Psoas muscle (tissue), 8 donors: ENCODE data around the gene ADGRD1. TPM values are rescaled to one million over a fixed set of nuclear protein-coding genes. Genes with fewer than 3 reads are reported as not detected.

ENCODE experiments used
- ATAC-seq, 4 donors: fragments of 200-7000 bp; cut with Tn5 transposase; one replicate each; pipeline ENCODE4 v1.9.1; 2020; ENCODE audit warnings: moderate library complexity in 3 of 4, mild to moderate bottlenecking in 2 of 4
- DNase-seq, 2 donors: peaks; one replicate each; pipeline ENCODE4 v3.0.0-alpha.2; 2020
- H3K27ac ChIP-seq: fragments of 200-600 bp; one replicate; pipeline ENCODE4 v1.8.0; 2022
- H3K27me3 ChIP-seq, 3 donors: fragments of 200-600 bp in 1 of 3; one replicate each; pipeline versions ENCODE4 v1.6.1 to v1.8.0; 2013 to 2022; ENCODE audit warnings: low read length in 2 of 3, mild to moderate bottlenecking in 2 of 3, moderate library complexity in 1 of 3; ENCODE audit not compliant: insufficient read depth in 3 of 3
- H3K36me3 ChIP-seq, 2 donors: fragments of 200-600 bp in 1 of 2; one replicate each; pipeline versions ENCODE4 v1.6.1 to v1.8.0; 2013 to 2022; ENCODE audit warnings: low read depth in 1 of 2, mild to moderate bottlenecking in 1 of 2, moderate library complexity in 1 of 2; ENCODE audit not compliant: insufficient read depth in 1 of 2
- H3K4me1 ChIP-seq: fragments of 200-600 bp; one replicate; pipeline ENCODE4 v1.8.0; 2022
- H3K4me3 ChIP-seq: fragments of 200-600 bp; one replicate; pipeline ENCODE4 v1.8.0; 2022; ENCODE audit warnings: mild to moderate bottlenecking
- H3K9me3 ChIP-seq: fragments of 200-600 bp; one replicate; pipeline ENCODE4 v1.8.0; 2022
- WGBS, 3 donors: extraction: QIAGEN DNeasy Blood & Tissue Kit; methylation state at CpG; one replicate each; pipeline versions ENCODE4 v1.1.6 to v1.1.7; 2013; 5-methylcytosine and 5-hydroxymethylcytosine counted together
- intact Hi-C, 2 donors: fragments of 100-400 bp; cut with DNase I; formaldehyde crosslinking; loops; one replicate each; pipeline versions ENCODE4 v1.11.0 to v1.14.2; 2022
- polyA plus RNA-seq, 3 donors: library from polyadenylated mRNA; stranded (reverse); fragments of 200-250 nt; gene quantifications; one replicate each; pipeline ENCODE4 v1.2.3, GENCODE V29; 2013
- total RNA-seq, 4 donors: library from RNA; stranded (reverse); fragmentation: NEBNext Ultra II Directional in 2 of 4; extraction: Animal tissue kit (Norgen Biotek cat#: 25700) in 2 of 4; gene quantifications; one replicate each; pipeline versions ENCODE4 v1.2.1 to v1.2.4, GENCODE V29; 2021 to 2023
- TF ChIP-seq, protein P1 (sequence below): fragments of 200-600 bp; IDR thresholded peaks from one replicate; pipeline ENCODE4 v1.8.0; 2022; ENCODE audit warnings: antibody characterized with exemption
- donor health status: healthy with polysubstance abuse.
- donor health status: DM: no; HTN: no; CAD: no; lungs with moderate emphysema.
- donor health status: Bipolar disorder and iron deficiency.
- donor health status: healthy.
- donor health status: DM: yes; HTN: yes; CAD: no.
- donor health status: DM: no; HTN: no; CAD: no.
- donor health status: DM: no; HTN: no; CAD: no.
- donor health status: DM: yes; HTN: yes; CAD: no.

Gene ADGRD1
- total and polyA plus RNA-seq, 7 donors = 2.1 to 11.6 (median 3.6) TPM

DNA sequence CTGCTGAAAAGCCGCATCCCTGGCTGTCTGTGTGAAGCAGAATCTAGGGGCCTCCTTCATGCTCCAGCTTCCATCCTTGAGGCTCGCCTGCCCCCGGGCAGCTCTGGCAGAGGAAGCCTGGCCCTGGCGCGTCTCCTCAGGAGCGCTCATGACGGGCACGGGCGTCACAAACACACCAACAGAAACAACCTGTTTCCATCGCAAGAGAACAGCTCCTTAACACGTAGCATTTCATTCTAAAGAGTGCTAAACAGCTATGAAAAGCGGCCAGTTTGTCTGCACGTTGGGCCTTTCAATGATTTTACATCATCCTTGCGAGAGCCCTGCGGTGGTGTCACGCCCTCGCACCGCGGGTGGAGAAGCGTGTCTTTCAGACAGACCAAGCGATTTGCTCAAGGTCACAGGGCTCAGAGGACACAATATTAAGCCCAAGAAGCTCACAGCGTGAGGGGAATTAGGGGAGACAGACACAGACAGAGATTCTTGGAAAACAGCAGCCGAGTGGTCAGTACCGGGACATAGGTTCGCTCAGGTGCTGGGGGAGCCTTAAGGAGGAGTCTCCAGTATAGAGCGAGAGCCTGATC, 4.9 kb downstream of the ADGRD1 start:
- Histone ChIP-seq H3K4me3 (no peak overlapping the region), H3K27me3 (peaks cover 0 to 1% (median 0%) of the 10 kb centered on the region in 3 donors), H3K27ac (no peak overlapping the region), H3K4me1 (peaks cover 18% of the 10 kb centered on the region), H3K9me3 (no peaks in the 10 kb centered on the region), H3K36me3 (no peaks in the 10 kb centered on the region)
- WGBS, 3 donors = 91 to 94% (median 93%) methylated on average over 26 of the region's 26 CpGs
- intact Hi-C loops = no loop called here
- DNase-seq (no peak), ATAC-seq (no peak)
- TF ChIP-seq, protein P1, sequence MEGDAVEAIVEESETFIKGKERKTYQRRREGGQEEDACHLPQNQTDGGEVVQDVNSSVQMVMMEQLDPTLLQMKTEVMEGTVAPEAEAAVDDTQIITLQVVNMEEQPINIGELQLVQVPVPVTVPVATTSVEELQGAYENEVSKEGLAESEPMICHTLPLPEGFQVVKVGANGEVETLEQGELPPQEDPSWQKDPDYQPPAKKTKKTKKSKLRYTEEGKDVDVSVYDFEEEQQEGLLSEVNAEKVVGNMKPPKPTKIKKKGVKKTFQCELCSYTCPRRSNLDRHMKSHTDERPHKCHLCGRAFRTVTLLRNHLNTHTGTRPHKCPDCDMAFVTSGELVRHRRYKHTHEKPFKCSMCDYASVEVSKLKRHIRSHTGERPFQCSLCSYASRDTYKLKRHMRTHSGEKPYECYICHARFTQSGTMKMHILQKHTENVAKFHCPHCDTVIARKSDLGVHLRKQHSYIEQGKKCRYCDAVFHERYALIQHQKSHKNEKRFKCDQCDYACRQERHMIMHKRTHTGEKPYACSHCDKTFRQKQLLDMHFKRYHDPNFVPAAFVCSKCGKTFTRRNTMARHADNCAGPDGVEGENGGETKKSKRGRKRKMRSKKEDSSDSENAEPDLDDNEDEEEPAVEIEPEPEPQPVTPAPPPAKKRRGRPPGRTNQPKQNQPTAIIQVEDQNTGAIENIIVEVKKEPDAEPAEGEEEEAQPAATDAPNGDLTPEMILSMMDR = no peak

DNA sequence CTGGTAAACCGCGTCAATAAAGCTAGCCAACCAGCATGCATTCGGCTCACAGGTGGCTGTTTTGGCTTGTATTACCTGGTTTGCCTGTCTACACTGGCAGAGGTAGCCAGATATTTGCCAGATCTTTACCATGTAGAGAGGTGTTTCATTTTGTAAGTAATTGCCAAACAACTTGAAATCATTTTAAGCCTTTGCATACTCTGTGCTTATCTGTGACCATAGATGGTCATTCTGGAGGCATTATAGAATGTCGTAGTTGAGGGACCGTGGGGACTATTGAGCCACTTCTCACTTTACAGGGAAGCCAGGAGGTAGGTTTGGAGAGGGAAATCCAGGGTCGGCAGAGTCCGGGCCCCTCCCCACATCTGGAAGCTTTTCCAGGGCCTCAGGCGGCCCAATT, 5.9 kb downstream of the ADGRD1 start:
- Histone ChIP-seq H3K36me3 (no peaks in the 10 kb centered on the region), H3K4me3 (no peak overlapping the region), H3K4me1 (peaks cover 16% of the 10 kb centered on the region), H3K27ac (no peak overlapping the region), H3K27me3 (no peaks in the 10 kb centered on the region), H3K9me3 (no peaks in the 10 kb centered on the region)
- ATAC-seq = no peak
- TF ChIP-seq, protein P1 = no peak
- WGBS, 3 donors = 69 to 74% (median 70%) methylated on average over 8 of the region's 8 CpGs
- DNase-seq = no peak
- intact Hi-C loops = no loop called here

DNA sequence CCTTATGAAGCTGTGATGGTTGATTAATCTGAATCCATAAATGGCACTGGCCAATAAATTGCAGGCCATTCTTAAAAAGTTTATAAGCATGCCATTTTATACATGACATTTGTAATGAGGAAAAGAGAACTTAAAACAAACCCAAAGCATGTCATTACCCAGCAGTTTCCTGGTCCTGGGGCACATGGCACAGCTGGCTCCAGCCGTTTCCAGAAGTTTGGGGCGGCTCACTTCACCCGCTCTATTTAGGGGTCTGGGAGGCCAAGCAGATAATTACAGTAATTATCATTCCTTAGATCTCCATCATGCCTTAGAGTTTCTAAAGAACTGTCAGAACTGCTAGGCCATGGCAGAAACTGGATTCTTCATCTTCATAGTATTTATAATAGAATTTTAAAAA, 6.4 kb downstream of the ADGRD1 start:
- Histone ChIP-seq H3K4me1 (peaks cover 14% of the 10 kb centered on the region), H3K9me3 (no peaks in the 10 kb centered on the region), H3K4me3 (no peak overlapping the region), H3K36me3 (no peaks in the 10 kb centered on the region), H3K27ac (no peak overlapping the region), H3K27me3 (no peaks in the 10 kb centered on the region)
- intact Hi-C loops = no loop called here
- WGBS, 3 donors = 79 to 81% (median 80%) methylated on average over 3 of the region's 3 CpGs
- DNase-seq = no peak
- TF ChIP-seq, protein P1 = no peak
- ATAC-seq = no peak

DNA sequence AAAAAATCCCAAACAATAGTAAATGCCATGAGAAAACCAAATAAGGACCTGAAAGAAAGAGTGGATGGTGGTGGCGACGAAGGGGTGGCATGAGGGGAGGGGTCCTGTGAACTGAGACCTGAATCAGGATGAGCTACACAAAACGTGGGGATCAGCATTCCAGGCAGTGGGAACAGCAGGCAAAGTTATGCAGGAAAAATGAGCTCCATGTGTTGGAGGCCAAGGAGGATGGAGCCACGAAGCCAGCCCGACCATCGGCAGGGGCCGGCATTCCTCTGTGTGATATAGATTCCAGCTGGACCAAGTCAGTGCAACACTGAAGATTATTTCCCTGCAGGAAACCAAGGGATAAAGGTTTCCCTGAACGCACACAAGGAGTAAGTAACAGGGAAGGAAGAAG, 7.1 kb downstream of the ADGRD1 start:
- no peaks in the 10 kb centered on the region for H3K27me3 ChIP-seq
- no peaks in the 10 kb centered on the region for H3K9me3 ChIP-seq
- TF ChIP-seq, protein P1 = no peak
- DNase-seq = no peak
- no peak overlapping the region for H3K27ac ChIP-seq
- H3K4me3 ChIP-seq = no peak overlapping the region
- no peaks in the 10 kb centered on the region for H3K36me3 ChIP-seq
- no peak for ATAC-seq
- WGBS, 3 donors = 75 to 84% (median 76%) methylated on average over 8 of the region's 8 CpGs
- intact Hi-C loops = no loop called here
- peaks cover 11% of the 10 kb centered on the region for H3K4me1 ChIP-seq

DNA sequence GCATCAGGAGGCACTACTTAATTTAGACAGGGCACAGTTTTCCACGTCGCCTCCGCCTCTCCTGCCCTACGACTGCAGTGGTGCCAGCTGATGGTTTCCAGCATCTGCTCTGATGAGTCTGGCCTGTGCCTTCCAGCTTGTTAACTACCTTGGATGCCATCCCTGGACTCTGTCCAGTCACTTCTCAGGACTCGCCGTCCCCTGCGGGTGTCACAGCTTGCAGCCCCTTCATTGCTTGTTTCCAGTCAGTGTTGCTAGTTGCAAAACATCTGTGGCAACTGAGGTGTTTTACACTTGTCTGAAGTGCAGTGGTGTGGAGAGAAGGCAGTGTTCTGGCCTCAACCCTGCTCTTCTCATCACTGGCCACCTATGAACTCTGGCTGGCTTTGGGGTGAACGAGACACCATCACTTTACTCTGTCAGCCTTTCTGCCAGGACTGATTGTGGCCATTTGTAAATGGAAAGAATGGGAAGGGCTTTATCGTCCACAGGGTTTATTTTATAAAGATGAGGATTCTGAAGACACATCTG, 8.3 kb downstream of the ADGRD1 start:
- Histone ChIP-seq H3K4me3 (no peak overlapping the region), H3K36me3 (no peaks in the 10 kb centered on the region), H3K4me1 (peaks cover 11% of the 10 kb centered on the region), H3K27ac (no peak overlapping the region), H3K27me3 (no peaks in the 10 kb centered on the region), H3K9me3 (no peaks in the 10 kb centered on the region)
- ATAC-seq (peak; percentile 36 to 92 (median 74)), DNase-seq (peak in 1 of 2 donors; percentile 38)
- WGBS, 3 donors = 21 to 27% (median 27%) methylated on average over 9 of the region's 9 CpGs
- intact Hi-C loops = no loop called here
- TF ChIP-seq, protein P1 = no peak
